HG03354 (cell line): Measurements from ENCODE around the gene WDR18.
A peak's percentile ranks its signal among the peaks of the same experiment; 100 is the strongest.

Experiments used
- ATAC-seq: cut with Tn5 transposase; IDR thresholded peaks from one replicate; pipeline ENCODE4 v1.9.1; 2021; ENCODE audit warnings: mild to moderate bottlenecking; ENCODE audit not compliant: unreplicated experiment, poor library complexity, severe bottlenecking

WDR18 gene

GRCh38 chr19:984165-984967 lies at the start of gene WDR18:
Gene WDR18, plus strand, starts transcription at chr19:984345. Its CDS starts 9 bp downstream, at chr19:984354.
- ATAC-seq = peak; percentile 89

- ATAC-seq = no peak
These were observed 49.2 kb upstream of the WDR18 start for GRCh38 chr19:934865-935479.

GRCh38 chr19:936175-936546 lies 48.0 kb upstream of the WDR18 start:
- ATAC-seq = no peak

- ATAC-seq = no peak
These were observed 46.9 kb upstream of the WDR18 start for GRCh38 chr19:937259-937694.

- no peak for ATAC-seq
These were observed 45.8 kb upstream of the WDR18 start for GRCh38 chr19:938233-938923.

- no peak for ATAC-seq
These were observed 44.7 kb upstream of the WDR18 start for GRCh38 chr19:939439-939838.

- no peak for ATAC-seq
These were observed 44.2 kb upstream of the WDR18 start for GRCh38 chr19:939922-940321.

- no peak for ATAC-seq
These were observed 43.4 kb upstream of the WDR18 start for GRCh38 chr19:940591-941291.

- ATAC-seq = no peak
These were observed 42.6 kb upstream of the WDR18 start for GRCh38 chr19:941292-942132.

- ATAC-seq = no peak
These were observed 42.0 kb upstream of the WDR18 start for GRCh38 chr19:942133-942645.

GRCh38 chr19:943551-944170 lies 40.5 kb upstream of the WDR18 start:
- no peak for ATAC-seq

- no peak for ATAC-seq
These were observed 40.0 kb upstream of the WDR18 start for GRCh38 chr19:944171-944567.

- ATAC-seq = no peak
These were observed 39.4 kb upstream of the WDR18 start for GRCh38 chr19:944663-945241.

- no peak for ATAC-seq
These were observed 38.5 kb upstream of the WDR18 start for GRCh38 chr19:945401-946252.

GRCh38 chr19:947090-947706 lies 36.9 kb upstream of the WDR18 start:
- no peak for ATAC-seq

GRCh38 chr19:947707-948539 lies 36.2 kb upstream of the WDR18 start:
- ATAC-seq = peak; percentile 75
